ENCODE measurements around the gene NTN1.

NTN1 gene

GRCh38 chr17:9183306-9183705 is 162.0 kb downstream of the NTN1 start:
- Histone ChIP-seq H3F3A (ENCODE audit: insufficient read depth, low read length) (no peaks in the 10 kb centered on the region), H3K9ac (ENCODE audit: low read length) (no peak overlapping the region), H3K27me3 (ENCODE audit: insufficient read depth, low read length) (no peaks in the 10 kb centered on the region), H3K79me2 (ENCODE audit: insufficient read depth, low read length) (no peaks in the 10 kb centered on the region), H3K36me3 (ENCODE audit: insufficient read depth, low read length) (no peaks in the 10 kb centered on the region), H3K4me2 (ENCODE audit: low read length) (no peak overlapping the region), H2AFZ (ENCODE audit: low read length) (no peak overlapping the region), H3K4me1 (ENCODE audit: insufficient read depth, low read length, severe bottlenecking) (no peaks in the 10 kb centered on the region), H4K20me1 (ENCODE audit: insufficient read depth, low read length) (no peaks in the 10 kb centered on the region), H3K4me3 (ENCODE audit: low read depth, low read length, poor library complexity, severe bottlenecking) (no peak overlapping the region), H3K9me2 (ENCODE audit: low read depth, low read length) (no peaks in the 10 kb centered on the region), H3K27ac (ENCODE audit: low read depth, low read length, poor library complexity, severe bottlenecking) (no peak overlapping the region), H3K9me3 (ENCODE audit: low read length) (no peaks in the 10 kb centered on the region)
- no peak for TF ChIP-seq CTCF (IDR thresholded peaks at IDR 0.05; ENCODE audit: low read length)

- no peak for TF ChIP-seq EZH2 (IDR thresholded peaks at IDR 0.05; ENCODE audit: borderline replicate concordance, low read length)
- TF ChIP-seq CTCF (IDR thresholded peaks at IDR 0.05; ENCODE audit: low read length), result no peak
- Histone ChIP-seq H3K4me1 (ENCODE audit: insufficient read depth, low read length, severe bottlenecking) (no peaks in the 10 kb centered on the region), H3K36me3 (ENCODE audit: insufficient read depth, low read length) (no peaks in the 10 kb centered on the region), H3K4me2 (ENCODE audit: low read length) (no peak overlapping the region), H3K4me3 (ENCODE audit: low read depth, low read length, poor library complexity, severe bottlenecking) (no peak overlapping the region), H3F3A (ENCODE audit: insufficient read depth, low read length) (no peaks in the 10 kb centered on the region), H3K27me3 (ENCODE audit: insufficient read depth, low read length) (no peaks in the 10 kb centered on the region), H3K9ac (ENCODE audit: low read length) (no peak overlapping the region), H3K9me2 (ENCODE audit: low read depth, low read length) (no peaks in the 10 kb centered on the region), H4K20me1 (ENCODE audit: insufficient read depth, low read length) (no peaks in the 10 kb centered on the region), H3K9me3 (ENCODE audit: low read length) (no peaks in the 10 kb centered on the region), H3K79me2 (ENCODE audit: insufficient read depth, low read length) (no peaks in the 10 kb centered on the region), H2AFZ (ENCODE audit: low read length) (no peak overlapping the region), H3K27ac (ENCODE audit: low read depth, low read length, poor library complexity, severe bottlenecking) (no peak overlapping the region)
Measured at GRCh38 chr17:9185142-9185541, 163.8 kb downstream of the NTN1 start.

- Histone ChIP-seq H3K4me1 (ENCODE audit: insufficient read depth, low read length, severe bottlenecking) (no peaks in the 10 kb centered on the region), H3K9me3 (ENCODE audit: low read length) (no peaks in the 10 kb centered on the region), H3K9me2 (ENCODE audit: low read depth, low read length) (no peaks in the 10 kb centered on the region), H3F3A (ENCODE audit: insufficient read depth, low read length) (no peaks in the 10 kb centered on the region), H2AFZ (ENCODE audit: low read length) (no peak overlapping the region), H3K79me2 (ENCODE audit: insufficient read depth, low read length) (no peaks in the 10 kb centered on the region), H3K36me3 (ENCODE audit: insufficient read depth, low read length) (no peaks in the 10 kb centered on the region), H4K20me1 (ENCODE audit: insufficient read depth, low read length) (no peaks in the 10 kb centered on the region), H3K27me3 (ENCODE audit: insufficient read depth, low read length) (no peaks in the 10 kb centered on the region), H3K27ac (ENCODE audit: low read depth, low read length, poor library complexity, severe bottlenecking) (no peak overlapping the region), H3K4me2 (ENCODE audit: low read length) (no peak overlapping the region), H3K4me3 (ENCODE audit: low read depth, low read length, poor library complexity, severe bottlenecking) (no peak overlapping the region), H3K9ac (ENCODE audit: low read length) (no peak overlapping the region)
- TF ChIP-seq EZH2 (IDR thresholded peaks at IDR 0.05; ENCODE audit: borderline replicate concordance, low read length) (no peak), CTCF (IDR thresholded peaks at IDR 0.05; ENCODE audit: low read length) (no peak)
Measured at GRCh38 chr17:9185688-9186284, 164.5 kb downstream of the NTN1 start.

All from OCI-LY1 (cell line).